Measurements from ENCODE around the gene MROH7. TPM values are rescaled to one million over a fixed set of nuclear protein-coding genes. Genes with fewer than 3 reads are reported as not detected.

MROH7 gene
- total RNA-seq, 4 donors from 2014 or later, result 0.13 to 4.4 (median 0.60) TPM

DNA sequence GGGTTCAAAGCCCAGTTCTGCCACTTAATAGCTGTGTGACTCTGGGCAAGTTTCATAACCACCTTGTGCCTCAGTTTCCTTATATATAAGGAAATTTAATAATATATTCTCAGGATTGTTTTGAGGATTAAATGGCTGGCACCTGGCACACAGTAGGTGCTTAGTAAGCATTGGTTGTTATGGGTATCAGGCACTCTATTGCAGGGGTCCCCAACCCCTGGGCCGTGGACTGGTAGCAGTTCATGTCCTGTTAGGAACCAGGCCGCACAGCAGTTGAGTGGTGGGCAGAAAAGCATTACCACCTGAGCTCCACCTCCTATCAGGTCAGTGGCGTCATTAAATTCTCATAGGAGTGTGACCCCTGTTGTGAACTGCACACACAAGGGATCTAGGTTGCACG, 104.3 kb downstream of the MROH7 start:
- Histone ChIP-seq H3K27ac (no peak overlapping the region), H3K4me3 (no peak overlapping the region), H3K27me3 (no peaks in the 10 kb centered on the region), H3K36me3 (peaks cover 0 to 44% (median 15%) of the 10 kb centered on the region in 3 donors), H3K9me3 (no peaks in the 10 kb centered on the region), H3K4me1 (no peaks in the 10 kb centered on the region)
- TF ChIP-seq POLR2A (IDR thresholded peaks at IDR 0.05), result no peak
- TF ChIP-seq, protein P1, sequence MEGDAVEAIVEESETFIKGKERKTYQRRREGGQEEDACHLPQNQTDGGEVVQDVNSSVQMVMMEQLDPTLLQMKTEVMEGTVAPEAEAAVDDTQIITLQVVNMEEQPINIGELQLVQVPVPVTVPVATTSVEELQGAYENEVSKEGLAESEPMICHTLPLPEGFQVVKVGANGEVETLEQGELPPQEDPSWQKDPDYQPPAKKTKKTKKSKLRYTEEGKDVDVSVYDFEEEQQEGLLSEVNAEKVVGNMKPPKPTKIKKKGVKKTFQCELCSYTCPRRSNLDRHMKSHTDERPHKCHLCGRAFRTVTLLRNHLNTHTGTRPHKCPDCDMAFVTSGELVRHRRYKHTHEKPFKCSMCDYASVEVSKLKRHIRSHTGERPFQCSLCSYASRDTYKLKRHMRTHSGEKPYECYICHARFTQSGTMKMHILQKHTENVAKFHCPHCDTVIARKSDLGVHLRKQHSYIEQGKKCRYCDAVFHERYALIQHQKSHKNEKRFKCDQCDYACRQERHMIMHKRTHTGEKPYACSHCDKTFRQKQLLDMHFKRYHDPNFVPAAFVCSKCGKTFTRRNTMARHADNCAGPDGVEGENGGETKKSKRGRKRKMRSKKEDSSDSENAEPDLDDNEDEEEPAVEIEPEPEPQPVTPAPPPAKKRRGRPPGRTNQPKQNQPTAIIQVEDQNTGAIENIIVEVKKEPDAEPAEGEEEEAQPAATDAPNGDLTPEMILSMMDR (IDR thresholded peaks at IDR 0.05), result no peak
- intact Hi-C loops (cut with DNase I), result no loop called here
- WGBS, 2 donors, result 81 to 94% methylated on average over 3 to 4 of the region's 4 CpGs
- no peak for DNase-seq

DNA sequence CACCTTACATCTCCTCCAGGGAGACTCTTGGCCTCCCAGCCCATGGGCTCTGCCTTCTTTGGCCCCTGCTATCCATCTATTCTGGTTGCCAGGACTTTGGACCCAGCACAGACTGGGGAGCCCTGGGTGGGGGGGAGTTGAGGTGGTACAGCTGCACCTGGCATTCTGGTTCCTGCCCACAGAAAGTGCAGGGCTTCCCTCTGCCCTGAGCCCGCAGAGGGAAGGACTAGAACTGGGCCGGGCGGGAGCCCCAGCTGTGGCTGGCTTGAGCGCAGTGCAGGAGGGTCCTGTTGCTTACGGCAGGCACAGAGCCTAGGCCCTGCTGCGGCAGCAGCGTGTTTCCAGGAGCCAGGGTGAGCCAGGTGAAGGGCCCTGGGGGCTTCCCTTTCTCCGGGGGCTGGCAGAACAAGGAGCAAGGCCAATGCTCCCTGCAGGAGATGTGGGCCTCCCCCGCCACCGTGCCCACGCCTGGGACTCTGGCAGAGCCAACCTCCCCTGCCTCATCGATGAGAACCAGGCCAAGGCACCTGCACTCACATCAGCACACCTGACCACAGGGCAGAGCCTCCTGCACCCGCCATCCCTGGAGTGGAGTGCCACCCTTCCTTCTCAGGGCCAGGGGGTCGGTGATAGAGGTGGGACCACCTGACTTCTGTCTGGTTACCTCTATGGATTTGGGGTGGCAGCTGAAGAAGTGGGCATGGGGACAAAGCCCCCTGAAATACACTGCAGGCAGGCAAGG, 106.7 kb downstream of the MROH7 start:
- H3K4me1 ChIP-seq, result no peaks in the 10 kb centered on the region
- no peaks in the 10 kb centered on the region for H3K27me3 ChIP-seq
- no peak for TF ChIP-seq POLR2A (IDR thresholded peaks at IDR 0.05)
- TF ChIP-seq, protein P1 (IDR thresholded peaks at IDR 0.05), result no peak
- H3K9me3 ChIP-seq, result no peaks in the 10 kb centered on the region
- peaks cover 0 to 20% (median 7%) of the 10 kb centered on the region in 3 donors for H3K36me3 ChIP-seq
- no peak overlapping the region for H3K27ac ChIP-seq
- 84% methylated on average over 6 of the region's 14 CpGs; no CpG with 5 or more reads in 1 of the 2 donors for WGBS, 2 donors
- intact Hi-C loops (cut with DNase I), result no loop called here
- H3K4me3 ChIP-seq, result no peak overlapping the region
- no peak for DNase-seq

DNA sequence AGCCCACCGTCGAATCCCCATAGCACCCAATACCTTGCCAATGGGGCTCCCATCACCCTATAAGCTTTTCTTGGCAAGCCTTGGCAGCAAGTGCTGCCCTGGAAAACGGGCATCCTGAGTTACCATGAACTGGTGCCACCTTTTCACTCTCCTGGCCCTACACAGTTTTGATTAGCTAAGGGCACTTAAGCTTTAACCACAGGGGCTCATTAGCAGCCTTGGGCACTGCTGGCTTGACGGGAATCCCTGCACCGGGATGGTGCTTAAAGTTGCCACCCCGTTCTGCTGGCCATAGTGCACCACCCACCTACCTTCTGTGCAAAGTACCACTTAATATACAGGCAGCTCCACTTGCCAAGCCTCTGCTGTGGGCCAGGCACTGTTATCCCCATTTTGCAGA, 109.0 kb downstream of the MROH7 start:
- intact Hi-C loops (cut with DNase I), result no loop called here
- Histone ChIP-seq H3K9me3 (no peaks in the 10 kb centered on the region), H3K27me3 (no peaks in the 10 kb centered on the region), H3K4me1 (no peaks in the 10 kb centered on the region), H3K4me3 (no peak overlapping the region), H3K27ac (no peak overlapping the region), H3K36me3 (peaks cover 0 to 2% (median 0%) of the 10 kb centered on the region in 3 donors)
- no peak for TF ChIP-seq POLR2A (IDR thresholded peaks at IDR 0.05)
- TF ChIP-seq, protein P1 (IDR thresholded peaks at IDR 0.05), result no peak
- no peak for DNase-seq
- WGBS, 2 donors, result 58 to 62% methylated on average over 5 to 6 of the region's 6 CpGs

DNA sequence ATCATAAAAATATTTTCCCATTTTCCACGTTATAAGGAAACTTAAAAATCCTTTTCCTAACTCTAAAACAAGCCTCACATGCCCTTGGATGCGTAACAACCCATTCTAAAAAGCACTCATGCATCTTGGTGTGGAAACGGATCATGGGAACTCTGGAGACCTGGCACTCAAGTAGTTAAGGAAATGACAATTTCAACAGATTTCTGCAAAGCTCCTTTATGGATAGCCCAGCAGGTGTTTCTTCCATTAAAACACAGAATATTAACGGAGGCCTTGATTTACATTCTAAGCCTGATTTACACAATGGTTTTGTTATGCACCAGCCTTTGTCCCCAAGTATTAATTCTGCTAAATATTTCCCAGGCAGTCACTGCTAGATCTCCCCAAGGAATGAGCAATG, 109.8 kb downstream of the MROH7 start:
- Histone ChIP-seq H3K4me1 (no peaks in the 10 kb centered on the region), H3K4me3 (no peak overlapping the region), H3K9me3 (no peaks in the 10 kb centered on the region), H3K27ac (no peak overlapping the region), H3K27me3 (no peaks in the 10 kb centered on the region), H3K36me3 (peaks cover 0 to 11% (median 1%) of the 10 kb centered on the region in 3 donors)
- DNase-seq, result no peak
- 64 to 68% methylated on average over 4 of the region's 4 CpGs for WGBS, 2 donors
- intact Hi-C loops (cut with DNase I), result no loop called here
- TF ChIP-seq, protein P1 (IDR thresholded peaks at IDR 0.05), result no peak
- no peak for TF ChIP-seq POLR2A (IDR thresholded peaks at IDR 0.05)

DNA sequence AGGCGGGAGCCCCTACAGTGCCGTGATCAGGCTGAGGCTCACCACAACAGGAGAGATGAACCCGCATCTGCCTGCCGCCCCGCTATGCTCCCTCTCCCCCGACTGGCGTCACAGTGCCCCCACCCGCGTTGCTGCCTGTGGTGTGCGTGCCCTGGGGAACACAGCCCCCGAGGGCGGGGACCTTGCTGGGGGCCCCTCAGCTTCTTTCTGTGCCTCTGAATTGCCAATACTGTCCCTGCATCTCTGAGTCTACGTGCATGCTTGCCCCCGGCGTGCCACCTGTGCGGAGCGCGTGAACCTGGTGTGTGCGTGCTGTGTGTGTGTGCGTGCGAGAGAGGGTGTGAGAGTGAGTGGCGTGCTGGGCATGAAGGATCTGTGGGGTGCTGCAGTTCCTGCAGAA, 112.5 kb downstream of the MROH7 start:
- no peak overlapping the region for H3K27ac ChIP-seq
- H3K9me3 ChIP-seq, result no peaks in the 10 kb centered on the region
- H3K4me1 ChIP-seq, result no peaks in the 10 kb centered on the region
- WGBS, 2 donors, result 92 to 94% methylated on average over 7 to 10 of the region's 22 CpGs
- H3K36me3 ChIP-seq, result peaks cover 0 to 37% (median 4%) of the 10 kb centered on the region in 3 donors
- H3K4me3 ChIP-seq, result no peak overlapping the region
- no peak for DNase-seq
- no peak for TF ChIP-seq POLR2A (IDR thresholded peaks at IDR 0.05)
- TF ChIP-seq, protein P1 (IDR thresholded peaks at IDR 0.05), result no peak
- intact Hi-C loops (cut with DNase I), result no loop called here
- no peaks in the 10 kb centered on the region for H3K27me3 ChIP-seq
